ENCODE measurements around the gene PXYLP1.

DNA sequence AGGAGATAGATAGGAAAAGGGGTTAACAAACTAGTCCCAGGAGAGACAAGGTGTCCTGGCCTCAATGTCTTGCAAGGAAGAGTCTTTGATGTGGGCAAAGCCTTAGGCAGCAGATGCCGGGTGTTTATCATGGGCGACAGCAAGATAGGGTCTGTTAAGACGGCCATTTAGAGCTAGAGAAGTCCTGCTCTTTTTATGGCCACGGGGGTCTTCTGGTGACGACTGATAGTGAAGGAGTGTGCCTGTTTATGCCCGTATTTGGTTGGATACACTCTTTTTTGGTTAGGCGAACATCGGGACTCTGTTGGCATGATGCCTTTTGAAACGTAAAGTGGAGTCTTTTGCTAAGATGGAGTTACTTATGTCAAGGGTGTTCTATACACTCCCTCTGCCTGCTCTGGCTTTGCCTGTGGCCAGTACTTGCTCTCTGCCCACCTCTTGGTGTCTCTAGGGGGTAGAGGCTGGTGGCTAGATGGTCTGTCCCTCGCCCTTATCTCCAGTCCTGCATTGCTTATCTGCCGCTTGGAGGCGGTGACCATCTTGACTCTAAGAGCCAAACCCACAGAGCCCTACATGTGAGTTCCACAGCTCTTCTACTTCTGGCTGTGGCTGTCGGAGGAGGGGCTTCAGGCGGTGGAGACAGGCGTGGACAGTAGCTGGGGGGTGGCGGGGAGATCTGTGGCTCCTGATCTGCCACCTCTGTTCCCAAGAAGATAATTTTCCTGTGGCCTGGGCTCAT lies 80.9 kb downstream of the PXYLP1 start:
- no peak for TF ChIP-seq CTBP1 (IDR thresholded peaks at IDR 0.05; ENCODE audit: borderline replicate concordance)
- no peak for TF ChIP-seq FOXM1 (IDR thresholded peaks at IDR 0.05; ENCODE audit: borderline replicate concordance)
- no peak for TF ChIP-seq NFRKB (IDR thresholded peaks at IDR 0.05)
- no peak for TF ChIP-seq ELF4 (IDR thresholded peaks at IDR 0.05)
- TF ChIP-seq SP1 (IDR thresholded peaks at IDR 0.05), result no peak
- no peak for TF ChIP-seq BHLHE40 (IDR thresholded peaks at IDR 0.05; ENCODE audit: borderline replicate concordance)
- TF ChIP-seq SUZ12 (IDR thresholded peaks at IDR 0.05), result no peak
- TF ChIP-seq FOXK2 (IDR thresholded peaks at IDR 0.05), result no peak
- no peak for TF ChIP-seq ARNT (IDR thresholded peaks at IDR 0.05)
- TF ChIP-seq ZNF384 (IDR thresholded peaks at IDR 0.05), result no peak
- TF ChIP-seq FOXA1 (IDR thresholded peaks at IDR 0.05), result no peak
- TF ChIP-seq, protein P1, sequence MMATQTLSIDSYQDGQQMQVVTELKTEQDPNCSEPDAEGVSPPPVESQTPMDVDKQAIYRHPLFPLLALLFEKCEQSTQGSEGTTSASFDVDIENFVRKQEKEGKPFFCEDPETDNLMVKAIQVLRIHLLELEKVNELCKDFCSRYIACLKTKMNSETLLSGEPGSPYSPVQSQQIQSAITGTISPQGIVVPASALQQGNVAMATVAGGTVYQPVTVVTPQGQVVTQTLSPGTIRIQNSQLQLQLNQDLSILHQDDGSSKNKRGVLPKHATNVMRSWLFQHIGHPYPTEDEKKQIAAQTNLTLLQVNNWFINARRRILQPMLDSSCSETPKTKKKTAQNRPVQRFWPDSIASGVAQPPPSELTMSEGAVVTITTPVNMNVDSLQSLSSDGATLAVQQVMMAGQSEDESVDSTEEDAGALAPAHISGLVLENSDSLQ (IDR thresholded peaks at IDR 0.05), result no peak

Measured in HEK293T (cell line).